GM21381 (cell line): ENCODE measurements around the gene PCNX4.
"Not testable (repeated sequence)": the region's sequence is repeated elsewhere in the genome, so short reads cannot be mapped to it uniquely, and the experiment has no call there.

ENCODE experiments used
- ATAC-seq: cut with Tn5 transposase; IDR thresholded peaks from one replicate; pipeline ENCODE4 v1.9.1; 2021; ENCODE audit warnings: mild to moderate bottlenecking, moderate library complexity; ENCODE audit not compliant: unreplicated experiment

PCNX4 gene

DNA sequence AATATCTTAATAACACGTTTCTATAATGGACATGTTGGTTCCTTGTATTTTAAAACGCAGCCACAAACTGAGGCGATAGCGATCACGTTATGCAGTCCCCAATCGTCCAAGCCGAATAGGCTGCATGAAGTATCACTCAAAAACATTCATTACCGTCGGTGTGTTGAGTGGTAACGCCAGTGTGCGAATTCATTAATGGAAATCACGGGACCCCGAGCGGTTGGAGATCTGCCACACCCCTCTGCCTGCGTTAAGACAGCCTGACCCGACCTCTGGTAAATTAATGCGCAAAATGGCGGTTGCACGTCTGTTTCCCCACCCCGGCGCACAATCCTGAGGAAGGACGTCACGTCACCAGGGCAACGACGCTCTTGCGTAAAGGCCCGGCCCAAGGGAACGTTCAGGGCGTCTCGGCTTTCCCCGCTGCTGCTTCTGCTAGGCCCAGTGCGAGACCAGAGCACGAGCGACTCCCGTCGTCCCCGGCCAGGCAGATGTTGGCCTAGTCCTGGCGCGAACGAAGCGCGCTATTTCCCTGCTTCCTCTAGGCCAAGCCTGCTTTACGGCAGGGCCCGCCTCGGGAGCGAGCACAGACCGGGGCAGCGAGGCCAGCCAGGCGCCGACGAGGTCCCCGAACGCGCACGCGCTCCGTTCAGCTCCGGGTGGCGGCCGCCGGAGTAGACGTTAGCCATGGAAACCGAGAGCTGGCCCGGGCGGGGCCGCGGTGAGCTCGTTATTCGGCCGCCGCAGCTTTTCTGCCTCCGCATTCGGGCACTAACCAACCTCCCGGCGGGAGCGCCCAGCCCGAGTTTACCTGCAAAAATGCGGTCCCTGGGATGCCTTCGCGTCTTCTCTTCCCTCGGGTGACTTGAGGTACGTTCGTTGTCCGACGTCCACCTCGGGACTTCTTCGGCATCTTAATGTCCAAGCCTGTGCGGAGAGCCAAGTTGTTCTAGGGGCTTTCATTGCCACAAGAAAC is at the start of gene PCNX4:
PCNX4 (plus strand) TSS at position 374 of the 976 bp plus-strand sequence. CDS start 15,716 bp downstream, outside the sequence.
- peak; percentile 96 for ATAC-seq

GRCh38 chr14:60047976-60048375 is 43.7 kb upstream of the PCNX4 start:
- not testable (repeated sequence) for ATAC-seq

GRCh38 chr14:60051721-60052221 is 40.0 kb upstream of the PCNX4 start:
- no peak for ATAC-seq

GRCh38 chr14:60058087-60058486 is 33.6 kb upstream of the PCNX4 start:
- no peak for ATAC-seq

GRCh38 chr14:60061371-60061770 is 30.4 kb upstream of the PCNX4 start:
- ATAC-seq: no peak

DNA sequence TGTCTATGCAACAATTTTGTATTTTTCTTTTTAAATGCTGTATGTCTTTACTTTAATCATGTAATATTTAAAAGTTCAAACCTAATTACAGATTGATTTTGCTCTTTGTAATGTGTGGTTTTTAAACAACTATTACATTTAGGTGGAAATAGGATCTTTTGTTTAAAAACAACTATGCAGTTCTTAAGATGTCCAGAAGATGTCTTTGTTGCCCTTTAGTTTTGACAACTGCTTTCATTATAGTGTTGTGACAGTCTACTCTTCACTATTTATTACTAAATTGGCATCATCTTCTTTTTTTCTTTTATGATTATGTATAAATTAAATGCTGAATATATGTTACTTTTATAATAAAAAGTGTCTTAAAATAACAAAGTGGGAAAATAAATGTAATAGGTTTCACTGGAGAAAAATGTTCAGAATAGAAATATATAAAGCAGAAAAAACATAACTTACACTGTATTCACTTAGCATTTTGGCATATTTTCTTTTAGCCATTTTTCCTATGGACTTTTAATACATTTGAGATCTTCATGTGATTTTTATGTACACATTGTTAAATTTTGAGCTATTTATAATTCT is 27.1 kb upstream of the PCNX4 start:
- ATAC-seq: peak; percentile 58

DNA sequence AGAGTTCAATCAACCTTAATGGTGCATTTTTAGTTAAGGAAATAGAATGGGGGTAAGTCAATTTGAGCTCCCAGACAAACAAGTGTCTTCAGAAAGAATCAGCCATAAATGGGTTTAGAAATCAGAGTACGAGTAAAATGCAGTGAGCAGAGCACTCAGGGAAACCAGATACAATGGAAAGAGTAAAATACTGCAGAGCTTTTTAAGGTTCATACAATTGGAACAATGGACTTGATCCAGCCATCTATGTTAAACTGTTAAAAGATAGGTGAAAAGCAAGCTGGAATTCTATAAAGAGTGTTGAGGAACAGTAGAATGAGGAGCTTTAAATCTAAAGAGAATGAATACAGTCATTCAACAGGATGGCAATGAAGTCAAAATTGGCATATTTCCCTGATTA is 23.8 kb upstream of the PCNX4 start:
- ATAC-seq: no peak

DNA sequence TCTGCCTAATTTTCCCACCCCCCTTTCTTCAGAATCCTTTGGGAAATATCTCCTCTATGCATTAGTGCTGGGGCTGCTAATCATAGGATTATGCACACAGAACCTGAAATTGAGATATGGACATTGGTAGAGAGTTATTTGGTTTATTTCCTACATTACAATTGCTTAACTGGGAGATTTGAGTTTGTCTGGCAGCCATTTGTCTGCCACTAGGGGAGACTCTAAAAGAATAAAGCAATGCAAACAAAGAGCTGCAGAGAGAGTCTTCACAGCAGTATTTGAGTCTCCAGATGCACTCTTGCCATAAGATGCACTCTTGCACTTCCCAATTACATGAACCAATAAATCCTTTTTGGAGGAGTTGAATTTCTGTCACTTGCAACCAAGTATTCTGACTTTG is 12.0 kb upstream of the PCNX4 start:
- no peak for ATAC-seq

- ATAC-seq: no peak
Measured at GRCh38 chr14:60085085-60085484, 6.6 kb upstream of the PCNX4 start.

GRCh38 chr14:60085693-60086092 is 6.0 kb upstream of the PCNX4 start:
- no peak for ATAC-seq

DNA sequence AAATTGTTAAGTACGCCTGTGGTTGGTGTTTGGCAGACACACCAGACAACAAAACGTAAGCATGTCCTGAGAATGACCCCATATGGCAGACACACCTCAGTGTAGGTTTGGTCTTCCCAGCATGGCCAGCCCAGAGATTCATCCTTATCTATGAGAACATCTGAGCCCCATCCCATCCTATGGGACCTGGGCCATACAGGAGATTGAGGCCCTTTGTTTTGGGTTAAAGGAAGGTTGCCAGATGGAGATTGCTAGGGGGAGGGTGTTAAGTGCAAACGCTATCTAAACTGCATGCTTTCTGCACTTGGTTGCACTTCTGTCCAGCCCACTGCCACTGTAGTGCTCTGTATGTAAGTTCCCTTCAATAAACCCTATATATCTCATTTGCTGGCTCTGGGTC is 4.1 kb upstream of the PCNX4 start:
- ATAC-seq: no peak

DNA sequence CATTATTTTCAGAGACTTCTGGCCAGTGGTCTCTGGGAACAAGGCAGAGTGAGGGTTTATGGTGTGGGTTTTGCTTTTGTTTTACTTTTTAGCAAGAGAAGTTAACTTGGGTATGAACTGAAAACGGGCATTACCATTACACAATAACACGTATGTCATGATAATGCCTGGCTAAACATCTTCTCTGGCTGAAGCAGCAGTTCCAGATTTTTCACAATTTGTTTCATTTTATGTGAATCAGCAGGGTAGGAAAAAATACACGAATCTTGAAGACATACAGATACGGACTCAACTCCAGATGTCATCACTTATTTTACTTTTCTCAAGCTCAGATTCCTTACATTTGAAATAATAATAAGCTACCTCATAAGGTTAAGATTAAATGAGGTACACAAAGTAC is 2.5 kb upstream of the PCNX4 start:
- no peak for ATAC-seq

GRCh38 chr14:60090864-60091519 is 731 bp upstream of the PCNX4 start:
- no peak for ATAC-seq

DNA sequence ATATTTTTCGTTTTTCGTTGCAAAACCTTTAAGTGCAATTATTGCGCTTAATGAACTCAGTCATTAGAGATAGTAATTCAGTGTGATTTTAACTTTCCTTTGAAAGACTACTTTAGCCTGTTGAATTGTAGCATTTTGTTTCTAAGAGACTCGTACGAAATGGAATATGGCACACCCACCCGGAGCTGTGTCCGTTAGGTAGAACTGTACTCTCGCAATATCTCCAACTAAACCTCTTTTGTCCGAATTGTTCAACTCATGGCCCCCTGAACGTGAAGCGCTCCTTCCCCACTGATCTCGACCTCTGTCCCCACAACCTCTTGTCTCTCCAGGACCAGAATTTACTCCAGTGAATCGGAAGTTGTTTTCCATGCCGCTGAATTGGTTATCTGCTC is 800 bp downstream of the PCNX4 start:
- ATAC-seq: no peak

DNA sequence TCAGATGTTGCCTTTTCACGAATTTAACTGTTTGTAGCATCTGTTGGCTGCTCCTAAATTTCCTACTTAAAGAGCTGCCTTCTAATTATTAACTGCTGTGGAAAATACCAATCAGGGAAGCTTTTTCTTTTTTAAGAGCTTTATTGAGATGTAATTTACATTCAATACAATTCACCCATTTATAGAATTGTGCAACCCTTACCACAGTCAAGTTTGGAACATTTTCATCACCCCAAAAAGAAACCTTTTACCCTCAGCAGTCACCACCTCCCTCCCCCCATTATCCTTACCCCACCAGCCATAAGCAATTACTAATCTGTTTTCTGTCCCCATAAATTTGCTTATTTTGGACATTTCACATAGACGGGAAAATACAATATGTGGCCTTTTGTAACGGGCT is 1.4 kb downstream of the PCNX4 start:
- no peak for ATAC-seq

DNA sequence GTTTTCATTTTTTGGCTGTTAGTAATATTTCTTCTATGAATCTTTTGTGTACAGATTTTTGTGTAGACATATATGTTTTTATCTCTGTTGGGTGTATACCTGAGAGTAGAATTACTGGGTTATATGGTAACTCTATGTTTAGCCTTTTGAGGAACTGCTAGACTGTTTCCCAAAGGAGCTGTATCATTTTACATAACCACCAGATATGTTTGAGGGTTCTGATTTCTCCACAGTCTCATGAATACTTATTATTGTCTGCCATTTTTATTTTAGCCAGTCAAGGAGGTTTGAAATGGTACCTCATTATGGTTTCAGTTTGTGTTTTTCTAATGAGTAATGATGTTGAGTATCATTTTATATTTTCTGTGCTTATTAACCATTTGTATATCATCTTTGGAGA is 1.9 kb downstream of the PCNX4 start:
- ATAC-seq: no peak

DNA sequence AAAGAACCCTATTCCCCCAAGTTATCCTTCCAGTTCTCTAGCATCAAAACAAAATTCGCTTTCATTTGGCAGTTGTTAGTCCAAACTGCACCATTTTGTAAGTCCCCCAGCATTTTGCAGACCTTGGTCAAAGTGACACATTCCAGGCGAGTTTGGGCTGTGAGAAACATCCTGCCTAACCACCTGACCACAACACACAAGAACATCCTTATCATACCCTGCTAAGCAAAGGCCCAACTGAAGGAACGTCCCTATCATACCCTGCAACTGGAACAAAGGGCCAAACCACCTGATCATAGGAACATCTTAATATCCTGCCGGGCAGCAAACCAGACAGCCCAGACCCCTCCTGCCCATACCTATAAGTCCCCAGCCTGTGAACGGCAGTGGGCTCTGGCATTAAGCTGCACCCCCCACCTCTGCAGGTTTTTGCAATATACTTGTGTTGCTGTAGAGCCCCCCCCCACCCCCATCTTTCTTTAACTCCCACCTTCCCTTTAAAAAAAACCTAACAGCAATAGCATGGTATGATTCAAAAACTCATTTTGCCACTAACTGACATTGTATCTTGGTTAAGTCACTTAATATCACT is 2.7 kb downstream of the PCNX4 start:
- no peak for ATAC-seq

DNA sequence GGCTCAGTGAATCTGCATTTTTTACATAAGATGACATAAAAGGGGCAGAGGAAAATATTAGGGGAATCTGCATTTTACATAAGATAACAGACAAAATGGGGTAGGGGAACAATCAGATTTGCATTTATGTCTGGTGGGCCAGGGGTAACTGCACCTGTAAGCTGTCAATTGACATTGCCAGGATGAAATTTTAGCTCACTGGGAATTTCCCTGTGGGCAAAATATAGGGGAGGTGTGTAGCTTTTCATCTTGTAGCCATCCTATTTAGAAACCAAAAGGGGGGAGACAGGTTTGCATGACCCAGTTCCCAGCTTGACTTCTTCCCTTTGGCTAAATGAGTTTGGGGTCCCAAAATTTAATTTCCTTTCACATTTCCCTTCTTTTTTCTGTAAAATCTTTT is 3.5 kb downstream of the PCNX4 start:
- ATAC-seq: no peak

DNA sequence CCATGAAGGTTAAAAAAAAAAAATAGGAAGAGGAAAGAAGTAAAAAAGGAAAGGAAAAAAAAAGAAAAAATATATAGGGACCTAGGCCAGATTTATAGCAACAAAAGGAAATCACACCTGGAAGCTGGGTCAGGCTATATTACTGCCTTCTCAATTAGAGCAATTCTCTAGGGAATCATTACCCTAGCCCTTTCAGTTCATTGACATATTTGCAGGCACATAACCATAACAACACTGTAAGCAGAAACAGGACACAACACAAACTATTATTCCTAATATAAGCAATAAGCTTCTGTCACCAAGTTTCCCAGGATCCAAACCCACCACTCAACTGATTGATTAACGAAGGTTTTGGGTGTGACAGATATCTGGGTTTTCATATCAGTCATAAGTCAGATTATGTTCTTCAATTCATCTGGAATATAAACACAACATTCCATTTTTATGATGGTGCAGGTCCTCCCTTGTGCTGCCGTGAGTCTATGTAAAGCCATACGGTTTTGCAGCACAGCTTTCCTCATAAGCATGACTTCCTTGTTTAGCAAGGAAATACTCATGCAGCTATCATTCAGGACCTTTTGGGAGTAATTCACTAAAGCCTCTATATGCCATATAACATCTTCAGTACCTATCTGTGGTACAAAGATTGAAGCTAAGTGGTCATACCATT is 4.2 kb downstream of the PCNX4 start:
- no peak for ATAC-seq

- no peak for ATAC-seq
Measured at GRCh38 chr14:60097974-60098373, 6.3 kb downstream of the PCNX4 start.

- not testable (repeated sequence) for ATAC-seq
Measured at GRCh38 chr14:60099855-60100254, 8.1 kb downstream of the PCNX4 start.
